ENCODE measurements around the gene GNB2. TPM values are rescaled to one million over a fixed set of nuclear protein-coding genes. Genes with fewer than 3 reads are reported as not detected.

GNB2 gene
- total and polyA plus RNA-seq, 2 of the 13 experiments (the other 11 are each of a cell fraction or from before 2014, with no cell fraction given), result 48.3 to 67.1 TPM

DNA sequence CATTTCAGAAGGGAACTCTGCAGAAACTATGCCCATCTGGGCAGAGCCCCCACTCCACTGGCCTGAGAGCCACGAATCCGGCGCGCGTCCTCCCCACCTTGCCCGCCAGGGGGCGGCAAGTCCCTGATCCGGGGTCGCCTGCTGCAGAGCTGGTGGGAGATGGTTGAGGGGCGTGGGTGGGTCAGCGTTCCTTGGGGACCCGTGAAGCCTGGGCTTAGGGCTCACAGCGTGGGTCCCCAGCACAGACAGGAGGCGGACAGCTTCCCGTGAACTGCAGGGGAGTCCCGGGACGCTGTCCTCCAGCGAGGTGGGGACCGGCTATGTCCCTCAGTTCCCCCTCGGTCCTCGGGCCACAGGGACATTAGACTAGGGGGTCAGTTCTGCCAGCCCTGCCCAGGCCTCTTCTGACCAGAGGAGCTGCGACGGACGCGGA is 31.8 kb downstream of the GNB2 start (continued):
- TF ChIP-seq, protein P1, sequence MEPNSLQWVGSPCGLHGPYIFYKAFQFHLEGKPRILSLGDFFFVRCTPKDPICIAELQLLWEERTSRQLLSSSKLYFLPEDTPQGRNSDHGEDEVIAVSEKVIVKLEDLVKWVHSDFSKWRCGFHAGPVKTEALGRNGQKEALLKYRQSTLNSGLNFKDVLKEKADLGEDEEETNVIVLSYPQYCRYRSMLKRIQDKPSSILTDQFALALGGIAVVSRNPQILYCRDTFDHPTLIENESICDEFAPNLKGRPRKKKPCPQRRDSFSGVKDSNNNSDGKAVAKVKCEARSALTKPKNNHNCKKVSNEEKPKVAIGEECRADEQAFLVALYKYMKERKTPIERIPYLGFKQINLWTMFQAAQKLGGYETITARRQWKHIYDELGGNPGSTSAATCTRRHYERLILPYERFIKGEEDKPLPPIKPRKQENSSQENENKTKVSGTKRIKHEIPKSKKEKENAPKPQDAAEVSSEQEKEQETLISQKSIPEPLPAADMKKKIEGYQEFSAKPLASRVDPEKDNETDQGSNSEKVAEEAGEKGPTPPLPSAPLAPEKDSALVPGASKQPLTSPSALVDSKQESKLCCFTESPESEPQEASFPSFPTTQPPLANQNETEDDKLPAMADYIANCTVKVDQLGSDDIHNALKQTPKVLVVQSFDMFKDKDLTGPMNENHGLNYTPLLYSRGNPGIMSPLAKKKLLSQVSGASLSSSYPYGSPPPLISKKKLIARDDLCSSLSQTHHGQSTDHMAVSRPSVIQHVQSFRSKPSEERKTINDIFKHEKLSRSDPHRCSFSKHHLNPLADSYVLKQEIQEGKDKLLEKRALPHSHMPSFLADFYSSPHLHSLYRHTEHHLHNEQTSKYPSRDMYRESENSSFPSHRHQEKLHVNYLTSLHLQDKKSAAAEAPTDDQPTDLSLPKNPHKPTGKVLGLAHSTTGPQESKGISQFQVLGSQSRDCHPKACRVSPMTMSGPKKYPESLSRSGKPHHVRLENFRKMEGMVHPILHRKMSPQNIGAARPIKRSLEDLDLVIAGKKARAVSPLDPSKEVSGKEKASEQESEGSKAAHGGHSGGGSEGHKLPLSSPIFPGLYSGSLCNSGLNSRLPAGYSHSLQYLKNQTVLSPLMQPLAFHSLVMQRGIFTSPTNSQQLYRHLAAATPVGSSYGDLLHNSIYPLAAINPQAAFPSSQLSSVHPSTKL (CRISPR knock-in tag; IDR thresholded peaks at IDR 0.05), result peak; percentile 9; the same call in 1 of the 2 replicates
- TF ChIP-seq KDM5B (CRISPR knock-in tag; IDR thresholded peaks at IDR 0.05; ENCODE audit: borderline replicate concordance), result 0 out of 2 replicates have a peak, but pooled peaks have one; percentile 88

DNA sequence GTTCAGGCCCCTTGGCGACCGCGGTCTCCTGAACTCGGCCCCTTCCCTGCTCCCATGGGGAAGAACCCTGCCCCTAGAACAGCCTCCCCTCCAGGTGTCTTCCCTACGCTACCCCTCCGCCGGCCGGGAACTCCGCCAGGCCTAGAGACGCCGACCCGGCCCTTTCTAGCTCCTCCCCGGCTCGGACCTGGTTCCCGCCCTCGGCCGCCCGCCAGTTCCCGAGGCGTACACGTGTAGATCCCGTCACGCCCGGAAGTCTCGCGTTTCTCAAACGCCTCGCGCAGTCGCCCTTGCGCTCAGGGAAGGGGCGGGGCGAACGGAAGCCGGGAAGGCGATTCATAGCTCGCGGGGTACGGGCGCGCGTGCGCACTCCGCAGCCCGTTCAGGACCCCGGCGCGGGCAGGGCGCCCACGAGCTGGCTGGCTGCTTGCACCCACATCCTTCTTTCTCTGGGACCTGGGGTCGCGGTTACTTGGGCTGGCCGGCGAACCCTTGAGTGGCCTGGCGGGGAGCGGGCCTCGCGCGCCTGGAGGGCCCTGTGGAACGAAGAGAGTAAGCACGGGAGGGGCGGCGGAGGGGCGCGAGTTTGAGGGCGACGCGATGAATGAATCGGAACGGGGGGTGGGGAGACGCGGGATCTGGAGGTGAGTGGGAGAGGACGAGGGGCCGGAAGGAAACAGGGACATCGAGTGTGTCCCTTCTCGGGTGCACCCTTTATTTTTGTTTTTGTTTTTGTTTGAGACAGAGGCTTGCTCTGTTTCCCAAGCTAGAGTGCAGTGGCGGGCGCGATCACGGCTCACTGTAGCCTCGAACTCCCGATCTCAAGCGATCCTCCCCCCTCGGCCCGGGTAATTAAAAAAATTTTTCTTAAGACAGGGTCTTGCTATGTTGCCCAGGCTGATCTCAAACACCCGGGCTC is 32.5 kb downstream of the GNB2 start, which contains the start of gene POP7:
Gene POP7 (plus strand): TSS at position 369 of the 919 bp plus-strand sequence. CDS start 710 bp downstream, outside the sequence.
- Histone ChIP-seq H3K27ac (ENCODE audit: extremely low read length, insufficient read depth, low read length) (peak within 1 kb of the TSS; percentile 84), H3K4me3 (replicated peaks in 1 of 3; ENCODE audit: insufficient read depth in 1 of 3, low read depth in 2 of 3, low read length in 3 of 3) (peak within 1 kb of the TSS; percentile 93 to 98 (median 98)), H3K27me3 (ENCODE audit: control insufficient read depth in 1 of 2, insufficient read depth in 2 of 2, low read length in 2 of 2) (no peaks in the 10 kb centered on the region), H4K20me1 (ENCODE audit: insufficient read depth, low read length) (no peaks in the 10 kb centered on the region), H3K36me3 (replicated peaks in 1 of 2; ENCODE audit: control insufficient read depth in 1 of 2, insufficient read depth in 2 of 2, low read length in 2 of 2) (no peaks in the 10 kb centered on the region), H3K79me2 (ENCODE audit: insufficient read depth, low read length) (peaks cover 18% of the 10 kb centered on the region), H2AFZ (ENCODE audit: low read length) (no peak within 1 kb of the TSS), H3K9ac (ENCODE audit: insufficient read depth, low read depth, low read length) (peak within 1 kb of the TSS; percentile 90), H3K9me3 (ENCODE audit: low read length) (no peaks in the 10 kb centered on the region), H3K4me1 (ENCODE audit: insufficient read depth, low read length) (peaks cover 30% of the 10 kb centered on the region), H3K4me2 (ENCODE audit: low read depth, low read length) (peak within 1 kb of the TSS; percentile 91)
- CTCF ChIA-PET (ENCODE audit: low intra/inter-chr PET ratio, low total read pairs), result interaction anchor here (1.0 to 3.3 kb wide), 3 partner anchors 19 to 146 kb away, joined by 3 to 37 read pairs (median 5); partner anchors contain the start of genes MOSPD3 and SLC12A9
- peak; percentile 94 for DNase-seq (ENCODE audit: low spot score)
- POLR2A ChIA-PET, result interaction anchor here (0.7 to 4.6 kb wide), 37 partner anchors 8 to 477 kb away, joined by 3 to 59 read pairs (median 6); partner anchors contain the start of genes ACTL6B, EPHB4, EPO and FBXO24
- ATAC-seq, result peak; percentile 93
- BruUV-seq (replicated peaks), result TSS peak; percentile 94
- in situ Hi-C loops (cut with HindIII; ENCODE audit: extremely low pct_ligation_motif_present, low pct_unique_long_range_greater_than_20kb), result loop anchor here (10.0 kb wide), 1 partner anchor 149 kb away; the partner anchor contains the start of gene SLC12A9
- FAIRE-seq, result peak; percentile 74
- WGBS (ENCODE audit: low lambda C conversion rate), result 0% methylated on average over 27 of the region's 86 CpGs
- intact Hi-C loops (cut with micrococcal nuclease; ENCODE audit: unreplicated experiment), result loop anchor here (1.0 kb wide), 2 partner anchors 19 to 168 kb away; no protein-coding TSS in a partner anchor
- TF ChIP-seq SAP130 (CRISPR knock-in tag; IDR thresholded peaks at IDR 0.05; ENCODE audit: low read depth) (peak; percentile 93), MEIS1 (CRISPR knock-in tag; IDR thresholded peaks at IDR 0.05; ENCODE audit: borderline replicate concordance) (peak; percentile 73), ZNF619 (CRISPR knock-in tag; IDR thresholded peaks at IDR 0.05) (no peak; the same call in 1 of the 2 replicates)
- TF ChIP-seq, protein P2, sequence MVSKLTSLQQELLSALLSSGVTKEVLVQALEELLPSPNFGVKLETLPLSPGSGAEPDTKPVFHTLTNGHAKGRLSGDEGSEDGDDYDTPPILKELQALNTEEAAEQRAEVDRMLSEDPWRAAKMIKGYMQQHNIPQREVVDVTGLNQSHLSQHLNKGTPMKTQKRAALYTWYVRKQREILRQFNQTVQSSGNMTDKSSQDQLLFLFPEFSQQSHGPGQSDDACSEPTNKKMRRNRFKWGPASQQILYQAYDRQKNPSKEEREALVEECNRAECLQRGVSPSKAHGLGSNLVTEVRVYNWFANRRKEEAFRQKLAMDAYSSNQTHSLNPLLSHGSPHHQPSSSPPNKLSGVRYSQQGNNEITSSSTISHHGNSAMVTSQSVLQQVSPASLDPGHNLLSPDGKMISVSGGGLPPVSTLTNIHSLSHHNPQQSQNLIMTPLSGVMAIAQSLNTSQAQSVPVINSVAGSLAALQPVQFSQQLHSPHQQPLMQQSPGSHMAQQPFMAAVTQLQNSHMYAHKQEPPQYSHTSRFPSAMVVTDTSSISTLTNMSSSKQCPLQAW (CRISPR knock-in tag; IDR thresholded peaks at IDR 0.05), result peak; percentile 96
- TF ChIP-seq, protein P3, sequence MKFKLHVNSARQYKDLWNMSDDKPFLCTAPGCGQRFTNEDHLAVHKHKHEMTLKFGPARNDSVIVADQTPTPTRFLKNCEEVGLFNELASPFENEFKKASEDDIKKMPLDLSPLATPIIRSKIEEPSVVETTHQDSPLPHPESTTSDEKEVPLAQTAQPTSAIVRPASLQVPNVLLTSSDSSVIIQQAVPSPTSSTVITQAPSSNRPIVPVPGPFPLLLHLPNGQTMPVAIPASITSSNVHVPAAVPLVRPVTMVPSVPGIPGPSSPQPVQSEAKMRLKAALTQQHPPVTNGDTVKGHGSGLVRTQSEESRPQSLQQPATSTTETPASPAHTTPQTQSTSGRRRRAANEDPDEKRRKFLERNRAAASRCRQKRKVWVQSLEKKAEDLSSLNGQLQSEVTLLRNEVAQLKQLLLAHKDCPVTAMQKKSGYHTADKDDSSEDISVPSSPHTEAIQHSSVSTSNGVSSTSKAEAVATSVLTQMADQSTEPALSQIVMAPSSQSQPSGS (CRISPR knock-in tag; IDR thresholded peaks at IDR 0.05), result peak; percentile 41; the same call in 1 of the 2 replicates
